ENCODE measurements around the gene PCBP1.

The PCBP1 gene

GRCh38 chr2:70088598-70089219 lies 1.4 kb downstream of the PCBP1 start:
- H3K4me3 Mint-ChIP-seq, result peak overlapping the region; percentile 97 to 100 (median 99)

GRCh38 chr2:70089220-70089982 lies 2.1 kb downstream of the PCBP1 start:
- Mint-ChIP-seq H3K9me3 (no peaks in the 10 kb centered on the region), H3K4me3 (peak overlapping the region; percentile 97 to 100 (median 99)), H3K36me3 (ENCODE audit: low read depth) (peaks cover 39% of the 10 kb centered on the region), H3K27ac (peak overlapping the region; percentile 100), H3K4me1 (peaks cover 38% of the 10 kb centered on the region), H3K27me3 (ENCODE audit: low read depth) (no peaks in the 10 kb centered on the region)
- no peak for TF ChIP-seq CTCF (IDR thresholded peaks at IDR 0.05; ENCODE audit: unreplicated experiment in 3 of 3)

More at GRCh38 chr2:70088598-70089219, 1.4 kb downstream of the PCBP1 start:
- Mint-ChIP-seq H3K27ac (peak overlapping the region; percentile 100), H3K4me1 (peaks cover 40% of the 10 kb centered on the region), H3K36me3 (ENCODE audit: low read depth) (peaks cover 43% of the 10 kb centered on the region), H3K9me3 (no peaks in the 10 kb centered on the region), H3K27me3 (ENCODE audit: low read depth) (no peaks in the 10 kb centered on the region)
- no peak for TF ChIP-seq CTCF (IDR thresholded peaks at IDR 0.05; ENCODE audit: unreplicated experiment in 3 of 3)

- H3K27ac Mint-ChIP-seq, result peak overlapping the region; percentile 100
- no peak for TF ChIP-seq CTCF (IDR thresholded peaks at IDR 0.05; ENCODE audit: unreplicated experiment in 3 of 3)
- peaks cover 40% of the 10 kb centered on the region for H3K4me1 Mint-ChIP-seq
- peak overlapping the region; percentile 97 to 100 (median 99) for H3K4me3 Mint-ChIP-seq
- H3K36me3 Mint-ChIP-seq (ENCODE audit: low read depth), result peaks cover 44% of the 10 kb centered on the region
- no peaks in the 10 kb centered on the region for H3K27me3 Mint-ChIP-seq (ENCODE audit: low read depth)
- H3K9me3 Mint-ChIP-seq, result no peaks in the 10 kb centered on the region
These were observed 2.8 kb downstream of the PCBP1 start for GRCh38 chr2:70089983-70090525.

- Mint-ChIP-seq H3K4me1 (peaks cover 40% of the 10 kb centered on the region), H3K4me3 (peak overlapping the region in 2 of 3 experiments; percentile 99 to 100), H3K27me3 (ENCODE audit: low read depth) (no peaks in the 10 kb centered on the region), H3K36me3 (ENCODE audit: low read depth) (peaks cover 46% of the 10 kb centered on the region), H3K27ac (peak overlapping the region; percentile 100), H3K9me3 (no peaks in the 10 kb centered on the region)
- TF ChIP-seq CTCF (IDR thresholded peaks at IDR 0.05; ENCODE audit: unreplicated experiment in 3 of 3), result no peak
These were observed 3.5 kb downstream of the PCBP1 start for GRCh38 chr2:70090706-70091334.

GRCh38 chr2:70091364-70091763 lies 4.1 kb downstream of the PCBP1 start:
- Mint-ChIP-seq H3K27ac (peak overlapping the region; percentile 31 to 51 (median 49)), H3K4me1 (peaks cover 38% of the 10 kb centered on the region), H3K4me3 (peak overlapping the region in 1 of 3 experiments; percentile 31), H3K36me3 (ENCODE audit: low read depth) (peaks cover 46% of the 10 kb centered on the region), H3K27me3 (ENCODE audit: low read depth) (no peaks in the 10 kb centered on the region), H3K9me3 (no peaks in the 10 kb centered on the region)
- no peak for TF ChIP-seq CTCF (IDR thresholded peaks at IDR 0.05; ENCODE audit: unreplicated experiment in 3 of 3)

Measured in nephron (organoid).